ENCODE measurements around the gene TCF7.

DNA sequence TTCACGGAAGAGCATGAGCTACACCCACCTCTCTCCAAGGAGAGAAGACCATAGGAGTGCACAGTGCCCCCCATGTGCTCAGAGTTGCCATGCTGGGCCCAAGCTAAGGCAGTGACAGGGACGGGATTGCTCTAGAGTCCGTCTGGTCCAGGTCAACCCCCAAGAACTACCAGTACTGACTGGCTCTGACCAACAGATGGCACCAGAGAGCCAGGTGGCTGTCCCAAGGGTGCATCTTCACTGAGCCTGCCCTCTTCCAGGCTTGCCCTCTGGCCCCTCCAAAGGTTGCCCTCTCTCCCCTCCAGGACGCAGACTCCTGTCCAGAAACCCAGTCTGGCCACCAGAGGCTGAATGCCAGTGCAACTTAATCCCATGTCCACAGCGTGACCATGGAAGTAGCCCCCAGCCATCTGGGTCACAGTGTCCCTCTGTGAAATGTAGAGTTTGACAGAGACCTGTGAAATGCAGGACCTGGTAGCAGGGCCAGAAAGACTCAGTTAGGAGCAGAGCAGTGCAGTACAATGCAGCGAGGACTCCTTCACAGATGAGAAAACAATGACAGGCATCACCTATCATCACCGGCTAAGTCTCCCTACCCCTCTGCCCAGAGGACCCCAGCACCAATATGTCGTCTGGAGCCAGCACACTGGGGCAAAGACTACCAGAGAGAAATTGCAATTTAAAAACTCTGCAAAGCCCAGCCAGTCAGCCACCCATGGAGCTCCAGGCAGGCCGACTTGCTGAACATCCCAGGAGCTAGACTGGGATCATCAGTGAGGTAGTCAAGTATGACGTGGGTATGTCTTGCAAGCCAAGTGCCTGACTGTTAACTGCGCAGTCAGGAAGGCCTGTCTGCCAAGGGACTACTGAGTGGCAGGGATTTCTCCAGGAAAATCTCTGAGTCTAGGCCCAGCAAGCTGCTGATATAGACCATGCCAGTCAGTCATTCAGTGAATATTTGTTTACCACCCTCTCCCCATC is 70.0 kb downstream of the TCF7 start:
- TF ChIP-seq, protein P1, sequence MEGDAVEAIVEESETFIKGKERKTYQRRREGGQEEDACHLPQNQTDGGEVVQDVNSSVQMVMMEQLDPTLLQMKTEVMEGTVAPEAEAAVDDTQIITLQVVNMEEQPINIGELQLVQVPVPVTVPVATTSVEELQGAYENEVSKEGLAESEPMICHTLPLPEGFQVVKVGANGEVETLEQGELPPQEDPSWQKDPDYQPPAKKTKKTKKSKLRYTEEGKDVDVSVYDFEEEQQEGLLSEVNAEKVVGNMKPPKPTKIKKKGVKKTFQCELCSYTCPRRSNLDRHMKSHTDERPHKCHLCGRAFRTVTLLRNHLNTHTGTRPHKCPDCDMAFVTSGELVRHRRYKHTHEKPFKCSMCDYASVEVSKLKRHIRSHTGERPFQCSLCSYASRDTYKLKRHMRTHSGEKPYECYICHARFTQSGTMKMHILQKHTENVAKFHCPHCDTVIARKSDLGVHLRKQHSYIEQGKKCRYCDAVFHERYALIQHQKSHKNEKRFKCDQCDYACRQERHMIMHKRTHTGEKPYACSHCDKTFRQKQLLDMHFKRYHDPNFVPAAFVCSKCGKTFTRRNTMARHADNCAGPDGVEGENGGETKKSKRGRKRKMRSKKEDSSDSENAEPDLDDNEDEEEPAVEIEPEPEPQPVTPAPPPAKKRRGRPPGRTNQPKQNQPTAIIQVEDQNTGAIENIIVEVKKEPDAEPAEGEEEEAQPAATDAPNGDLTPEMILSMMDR (conservative IDR thresholded peaks at IDR 0.05; ENCODE audit: low read length) = peak; percentile 88
- TF ChIP-seq EZH2phosphoT487 (IDR thresholded peaks at IDR 0.05; ENCODE audit: borderline replicate concordance, low read depth, low read length) = no peak

Measured in OCI-LY7 (cell line).